Measurements from ENCODE around the gene CA10. TPM values are rescaled to one million over a fixed set of nuclear protein-coding genes. Genes with fewer than 3 reads are reported as not detected.

CA10 gene
- total RNA-seq, 1 donor = not detected

GRCh38 chr17:51891936-51892335, 266.6 kb downstream of the CA10 start:
- Histone ChIP-seq H3K79me2 (ENCODE audit: insufficient read depth, low read length) (no peaks in the 10 kb centered on the region), H3K4me3 (ENCODE audit: insufficient read depth, low read length) (no peak overlapping the region), H3K36me3 (ENCODE audit: insufficient read depth, low read length) (no peaks in the 10 kb centered on the region), H3K4me2 (ENCODE audit: insufficient read depth, low read length) (no peak overlapping the region), H3K27ac (ENCODE audit: low read depth, low read length) (no peak overlapping the region), H4K20me1 (ENCODE audit: insufficient read depth, low read length) (no peaks in the 10 kb centered on the region), H3K9me3 (ENCODE audit: low read depth, low read length) (no peaks in the 10 kb centered on the region), H3K27me3 (ENCODE audit: insufficient read depth, low read length) (no peaks in the 10 kb centered on the region), H3K4me1 (ENCODE audit: insufficient read depth, low read length) (no peaks in the 10 kb centered on the region), H2AFZ (ENCODE audit: low read length) (no peak overlapping the region)
- no peak for DNase-seq (ENCODE audit: insufficient read length, low spot score, missing footprints)
- TF ChIP-seq CTCF (IDR thresholded peaks at IDR 0.05; ENCODE audit: extremely low read depth, low read depth, low read length) = no peak

- H3K27ac ChIP-seq (ENCODE audit: low read depth, low read length) = no peak overlapping the region
- no peak overlapping the region for H3K4me2 ChIP-seq (ENCODE audit: insufficient read depth, low read length)
- H3K4me1 ChIP-seq (ENCODE audit: insufficient read depth, low read length) = no peaks in the 10 kb centered on the region
- no peaks in the 10 kb centered on the region for H3K27me3 ChIP-seq (ENCODE audit: insufficient read depth, low read length)
- H3K9me3 ChIP-seq (ENCODE audit: low read depth, low read length) = no peaks in the 10 kb centered on the region
- H3K4me3 ChIP-seq (ENCODE audit: insufficient read depth, low read length) = no peak overlapping the region
- TF ChIP-seq CTCF (IDR thresholded peaks at IDR 0.05; ENCODE audit: extremely low read depth, low read depth, low read length) = no peak
- no peak overlapping the region for H2AFZ ChIP-seq (ENCODE audit: low read length)
- H3K79me2 ChIP-seq (ENCODE audit: insufficient read depth, low read length) = no peaks in the 10 kb centered on the region
- no peak for DNase-seq (ENCODE audit: insufficient read length, low spot score, missing footprints)
- H4K20me1 ChIP-seq (ENCODE audit: insufficient read depth, low read length) = no peaks in the 10 kb centered on the region
- no peaks in the 10 kb centered on the region for H3K36me3 ChIP-seq (ENCODE audit: insufficient read depth, low read length)
Observed at GRCh38 chr17:51890710-51891109, 267.8 kb downstream of the CA10 start.

- TF ChIP-seq CTCF (IDR thresholded peaks at IDR 0.05; ENCODE audit: extremely low read depth, low read depth, low read length) = no peak
- no peak for DNase-seq (ENCODE audit: insufficient read length, low spot score, missing footprints)
- Histone ChIP-seq H3K27me3 (ENCODE audit: insufficient read depth, low read length) (no peaks in the 10 kb centered on the region), H3K4me1 (ENCODE audit: insufficient read depth, low read length) (no peaks in the 10 kb centered on the region), H4K20me1 (ENCODE audit: insufficient read depth, low read length) (no peaks in the 10 kb centered on the region), H3K79me2 (ENCODE audit: insufficient read depth, low read length) (no peaks in the 10 kb centered on the region), H3K9me3 (ENCODE audit: low read depth, low read length) (no peaks in the 10 kb centered on the region), H3K4me3 (ENCODE audit: insufficient read depth, low read length) (no peak overlapping the region), H3K27ac (ENCODE audit: low read depth, low read length) (no peak overlapping the region), H3K4me2 (ENCODE audit: insufficient read depth, low read length) (no peak overlapping the region), H3K36me3 (ENCODE audit: insufficient read depth, low read length) (no peaks in the 10 kb centered on the region), H2AFZ (ENCODE audit: low read length) (no peak overlapping the region)
Observed at GRCh38 chr17:51888816-51889215, 269.7 kb downstream of the CA10 start.

- Histone ChIP-seq H3K4me3 (ENCODE audit: insufficient read depth, low read length) (no peak overlapping the region), H3K36me3 (ENCODE audit: insufficient read depth, low read length) (no peaks in the 10 kb centered on the region), H3K27ac (ENCODE audit: low read depth, low read length) (no peak overlapping the region), H3K4me1 (ENCODE audit: insufficient read depth, low read length) (no peaks in the 10 kb centered on the region), H3K9me3 (ENCODE audit: low read depth, low read length) (no peaks in the 10 kb centered on the region), H3K79me2 (ENCODE audit: insufficient read depth, low read length) (no peaks in the 10 kb centered on the region), H3K27me3 (ENCODE audit: insufficient read depth, low read length) (no peaks in the 10 kb centered on the region), H3K4me2 (ENCODE audit: insufficient read depth, low read length) (no peak overlapping the region), H4K20me1 (ENCODE audit: insufficient read depth, low read length) (no peaks in the 10 kb centered on the region), H2AFZ (ENCODE audit: low read length) (no peak overlapping the region)
- TF ChIP-seq CTCF (IDR thresholded peaks at IDR 0.05; ENCODE audit: extremely low read depth, low read depth, low read length) = no peak
- no peak for DNase-seq (ENCODE audit: insufficient read length, low spot score, missing footprints)
Observed at GRCh38 chr17:51876986-51877385, 281.5 kb downstream of the CA10 start.
